ENCODE measurements around the gene LCK.

LCK gene

DNA sequence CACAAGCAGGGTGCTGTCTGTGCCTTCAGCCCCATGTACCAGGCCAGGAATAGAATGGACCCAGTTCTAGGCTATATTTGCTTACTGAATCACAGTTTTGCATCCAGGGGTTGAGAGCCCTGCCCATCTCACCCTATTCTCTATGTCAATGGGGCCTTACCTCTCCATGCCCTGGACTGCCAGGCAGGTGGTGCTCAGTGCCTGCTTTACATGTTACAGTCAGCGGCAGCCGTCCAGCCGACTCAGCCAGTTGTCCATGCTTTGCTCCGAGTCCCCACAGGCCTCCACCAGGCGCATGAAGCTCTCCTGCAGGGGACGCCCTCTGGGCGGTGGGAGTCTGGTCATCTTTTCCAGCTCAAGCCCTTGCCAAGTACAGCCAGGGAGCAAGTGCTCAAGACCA, 16.3 kb upstream of the LCK start:
- 100% methylated on average over 7 of the region's 7 CpGs for WGBS (ENCODE audit: insufficient coverage)
- no peak for DNase-seq
- peaks cover 0 to under 1% (median under 1%) of the 10 kb centered on the region in 4 experiments for H3K4me1 ChIP-seq (ENCODE audit: control extremely low read depth in 1 of 4, control insufficient read depth in 4 of 4, insufficient read depth in 4 of 4, low read length in 3 of 4)
- H3K27me3 ChIP-seq (replicated peaks in 2 of 5; ENCODE audit: control insufficient read depth in 4 of 5, insufficient read depth in 5 of 5, low read length in 4 of 5): peaks cover 0 to 2% (median 0%) of the 10 kb centered on the region in 5 experiments
- no peaks in the 10 kb centered on the region for H3K9me3 ChIP-seq (ENCODE audit: control extremely low read depth in 1 of 5, control insufficient read depth in 4 of 5, insufficient read depth in 2 of 5, low read depth in 1 of 5, low read length in 4 of 5)
- no peak overlapping the region for H3K27ac ChIP-seq (ENCODE audit: insufficient read depth in 1 of 2, low read depth in 1 of 2, low read length in 2 of 2, poor library complexity in 1 of 2, severe bottlenecking in 2 of 2)
- ChIA-PET CTCF (interaction anchor here (0.7 to 3.9 kb wide), 4 partner anchors 12 to 26 kb away, joined by 3 to 15 read pairs (median 3); partner anchors contain the start of genes EIF3I and TMEM234), POLR2A (no interaction called here)
- H3K36me3 ChIP-seq (ENCODE audit: control insufficient read depth in 4 of 4, insufficient read depth in 4 of 4, low read length in 3 of 4): peaks cover 5 to 23% (median 13%) of the 10 kb centered on the region in 4 experiments
- H3K4me3 ChIP-seq (ENCODE audit: control insufficient read depth in 1 of 7, extremely low read depth in 1 of 7, insufficient read depth in 4 of 7, low read depth in 2 of 7, low read length in 6 of 7): no peak overlapping the region

DNA sequence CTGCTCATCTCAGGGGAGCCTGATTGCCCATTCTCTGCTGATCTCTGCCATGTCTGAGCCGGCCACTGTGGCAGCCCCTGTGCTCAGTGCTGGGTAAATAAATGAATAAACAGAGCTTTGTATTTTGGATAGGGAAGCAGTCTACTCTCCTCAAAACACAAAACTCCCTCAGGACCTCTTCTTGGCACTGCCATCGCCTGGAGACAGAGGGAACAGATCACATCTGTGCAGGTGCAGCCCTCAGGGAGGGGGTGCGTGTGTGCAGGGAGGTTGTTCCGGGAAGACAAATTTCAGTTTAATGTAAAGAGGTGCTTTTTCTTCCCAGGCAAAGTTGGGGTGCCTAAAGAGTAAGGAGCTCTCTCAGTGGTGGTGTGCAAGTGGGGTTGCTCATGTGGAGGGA, 11.7 kb upstream of the LCK start:
- CTCF ChIA-PET: interaction anchor here (1.1 to 8.2 kb wide), 5 partner anchors 10 to 67 kb away, joined by 3 to 50 read pairs (median 7); no protein-coding TSS in a partner anchor
- H3K27ac ChIP-seq (ENCODE audit: insufficient read depth in 1 of 2, low read depth in 1 of 2, low read length in 2 of 2, poor library complexity in 1 of 2, severe bottlenecking in 2 of 2): no peak overlapping the region
- H3K4me1 ChIP-seq (ENCODE audit: control extremely low read depth in 1 of 4, control insufficient read depth in 4 of 4, insufficient read depth in 4 of 4, low read length in 3 of 4): peaks cover 0 to 25% (median 18%) of the 10 kb centered on the region in 4 experiments
- POLR2A ChIA-PET: no interaction called here
- H3K9me3 ChIP-seq (ENCODE audit: control extremely low read depth in 1 of 5, control insufficient read depth in 4 of 5, insufficient read depth in 2 of 5, low read depth in 1 of 5, low read length in 4 of 5): no peaks in the 10 kb centered on the region
- peaks cover 0 to 3% (median 0%) of the 10 kb centered on the region in 4 experiments for H3K36me3 ChIP-seq (ENCODE audit: control insufficient read depth in 4 of 4, insufficient read depth in 4 of 4, low read length in 3 of 4)
- no peak overlapping the region for H3K4me3 ChIP-seq (ENCODE audit: control insufficient read depth in 1 of 7, extremely low read depth in 1 of 7, insufficient read depth in 4 of 7, low read depth in 2 of 7, low read length in 6 of 7)
- peaks cover 0 to 5% (median 0%) of the 10 kb centered on the region in 5 experiments for H3K27me3 ChIP-seq (replicated peaks in 2 of 5; ENCODE audit: control insufficient read depth in 4 of 5, insufficient read depth in 5 of 5, low read length in 4 of 5)
- 93% methylated on average over 2 of the region's 4 CpGs for WGBS (ENCODE audit: insufficient coverage)
- no peak for DNase-seq

DNA sequence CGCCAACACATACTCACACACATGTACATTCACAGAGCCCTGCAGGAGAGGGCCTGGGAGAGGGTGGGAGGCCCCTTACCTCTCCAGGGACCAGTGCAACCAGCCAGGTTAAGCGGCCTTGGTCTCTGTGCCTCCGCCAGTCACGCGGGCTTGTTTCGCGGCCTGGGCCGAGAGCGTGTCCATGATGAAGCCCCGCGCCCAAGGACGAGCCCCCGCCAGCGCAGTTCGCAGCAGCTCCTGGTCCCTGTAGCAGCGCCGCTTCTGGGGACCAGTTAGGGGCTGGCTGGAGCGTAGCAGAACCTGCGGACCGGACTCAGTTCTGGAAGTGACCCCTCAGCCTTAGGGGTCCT, 11.3 kb upstream of the LCK start:
- peaks cover 0 to 25% (median 18%) of the 10 kb centered on the region in 4 experiments for H3K4me1 ChIP-seq (ENCODE audit: control extremely low read depth in 1 of 4, control insufficient read depth in 4 of 4, insufficient read depth in 4 of 4, low read length in 3 of 4)
- peak overlapping the region in 3 of 7 experiments; percentile 68 to 79 (median 77) for H3K4me3 ChIP-seq (ENCODE audit: control insufficient read depth in 1 of 7, extremely low read depth in 1 of 7, insufficient read depth in 4 of 7, low read depth in 2 of 7, low read length in 6 of 7)
- no peaks in the 10 kb centered on the region for H3K36me3 ChIP-seq (ENCODE audit: control insufficient read depth in 4 of 4, insufficient read depth in 4 of 4, low read length in 3 of 4)
- 98% methylated on average over 17 of the region's 20 CpGs for WGBS (ENCODE audit: insufficient coverage)
- ChIA-PET POLR2A (interaction anchor here (1.3 kb wide), 1 partner anchor 96 kb away, joined by 5 read pairs; the partner anchor contains the start of gene MARCKSL1), CTCF (interaction anchor here (1.1 to 8.2 kb wide), 10 partner anchors 9 to 67 kb away, joined by 3 to 50 read pairs (median 4); partner anchors contain the start of gene LCK)
- no peak for DNase-seq
- peaks cover 0 to 5% (median 0%) of the 10 kb centered on the region in 5 experiments for H3K27me3 ChIP-seq (replicated peaks in 2 of 5; ENCODE audit: control insufficient read depth in 4 of 5, insufficient read depth in 5 of 5, low read length in 4 of 5)
- H3K9me3 ChIP-seq (ENCODE audit: control extremely low read depth in 1 of 5, control insufficient read depth in 4 of 5, insufficient read depth in 2 of 5, low read depth in 1 of 5, low read length in 4 of 5): no peaks in the 10 kb centered on the region
- H3K27ac ChIP-seq (ENCODE audit: insufficient read depth in 1 of 2, low read depth in 1 of 2, low read length in 2 of 2, poor library complexity in 1 of 2, severe bottlenecking in 2 of 2): no peak overlapping the region

- H3K36me3 ChIP-seq (ENCODE audit: control insufficient read depth in 4 of 4, insufficient read depth in 4 of 4, low read length in 3 of 4): no peaks in the 10 kb centered on the region
- DNase-seq: peak; percentile 49 to 62 (median 54)
- ChIA-PET POLR2A (interaction anchor here (0.7 to 2.0 kb wide), 6 partner anchors 10 to 97 kb away, joined by 3 to 6 read pairs (median 4); partner anchors contain the start of gene MARCKSL1), CTCF (interaction anchor here (0.9 to 8.2 kb wide), 13 partner anchors 9 to 92 kb away, joined by 3 to 50 read pairs (median 4); partner anchors contain the start of gene LCK)
- under 1% methylated on average over 47 of the region's 62 CpGs for WGBS (ENCODE audit: insufficient coverage)
- no peak overlapping the region for H3K27ac ChIP-seq (ENCODE audit: insufficient read depth in 1 of 2, low read depth in 1 of 2, low read length in 2 of 2, poor library complexity in 1 of 2, severe bottlenecking in 2 of 2)
- H3K4me1 ChIP-seq (ENCODE audit: control extremely low read depth in 1 of 4, control insufficient read depth in 4 of 4, insufficient read depth in 4 of 4, low read length in 3 of 4): peaks cover 0 to 25% (median 18%) of the 10 kb centered on the region in 4 experiments
- no peaks in the 10 kb centered on the region for H3K9me3 ChIP-seq (ENCODE audit: control extremely low read depth in 1 of 5, control insufficient read depth in 4 of 5, insufficient read depth in 2 of 5, low read depth in 1 of 5, low read length in 4 of 5)
- H3K4me3 ChIP-seq (ENCODE audit: control insufficient read depth in 1 of 7, extremely low read depth in 1 of 7, insufficient read depth in 4 of 7, low read depth in 2 of 7, low read length in 6 of 7): peak overlapping the region; percentile 29 to 79 (median 65)
- H3K27me3 ChIP-seq (replicated peaks in 2 of 5; ENCODE audit: control insufficient read depth in 4 of 5, insufficient read depth in 5 of 5, low read length in 4 of 5): peaks cover 0 to 5% (median 0%) of the 10 kb centered on the region in 5 experiments
These were observed 10.7 kb upstream of the LCK start for GRCh38 chr1:32240140-32240951.

DNA sequence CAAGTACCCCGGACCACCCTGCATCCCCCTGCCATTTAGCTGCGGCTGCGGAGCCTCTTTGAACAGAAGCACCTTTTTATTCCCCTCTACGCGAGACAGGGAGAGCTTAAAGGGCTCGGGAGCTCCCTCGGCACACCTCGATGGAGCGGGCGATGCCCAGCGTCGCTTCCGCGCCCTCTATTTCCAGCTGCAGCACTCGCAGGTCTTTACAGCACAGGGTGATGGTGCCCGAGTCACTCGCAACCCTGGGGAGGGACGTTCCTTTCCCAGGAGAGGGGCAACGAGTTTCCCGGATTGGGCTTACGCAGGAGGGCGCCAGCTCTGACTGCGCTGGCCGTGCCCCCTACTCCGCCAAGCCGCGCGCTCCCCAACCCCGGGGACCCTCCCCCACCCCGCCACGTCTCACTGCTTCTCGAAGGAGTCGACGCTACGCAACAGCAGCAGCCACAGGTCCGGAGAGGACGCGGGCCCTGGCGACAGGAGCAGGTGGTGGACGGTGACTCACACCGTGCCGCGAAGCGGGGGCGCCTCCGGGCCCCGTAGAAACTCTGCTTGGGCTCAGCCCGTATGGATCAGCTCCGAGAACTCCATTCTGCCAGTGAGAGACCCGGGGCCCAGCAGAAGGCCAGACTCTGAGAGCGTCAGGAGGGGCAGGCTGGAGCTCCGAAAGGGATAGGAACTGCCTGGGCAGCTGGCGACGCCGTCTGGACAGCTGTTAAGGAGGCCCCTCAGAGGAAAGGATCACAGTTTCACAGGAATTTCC, 9.9 kb upstream of the LCK start:
- peak overlapping the region; percentile 29 to 79 (median 65) for H3K4me3 ChIP-seq (ENCODE audit: control insufficient read depth in 1 of 7, extremely low read depth in 1 of 7, insufficient read depth in 4 of 7, low read depth in 2 of 7, low read length in 6 of 7)
- no peaks in the 10 kb centered on the region for H3K36me3 ChIP-seq (ENCODE audit: control insufficient read depth in 4 of 4, insufficient read depth in 4 of 4, low read length in 3 of 4)
- H3K27ac ChIP-seq (ENCODE audit: insufficient read depth in 1 of 2, low read depth in 1 of 2, low read length in 2 of 2, poor library complexity in 1 of 2, severe bottlenecking in 2 of 2): peak overlapping the region in 1 of 2 experiments; percentile 49
- H3K9me3 ChIP-seq (ENCODE audit: control extremely low read depth in 1 of 5, control insufficient read depth in 4 of 5, insufficient read depth in 2 of 5, low read depth in 1 of 5, low read length in 4 of 5): no peaks in the 10 kb centered on the region
- H3K4me1 ChIP-seq (ENCODE audit: control extremely low read depth in 1 of 4, control insufficient read depth in 4 of 4, insufficient read depth in 4 of 4, low read length in 3 of 4): peaks cover 0 to 25% (median 19%) of the 10 kb centered on the region in 4 experiments
- ChIA-PET CTCF (interaction anchor here (0.9 to 8.2 kb wide), 14 partner anchors 8 to 91 kb away, joined by 3 to 50 read pairs (median 4); partner anchors contain the start of gene LCK), POLR2A (interaction anchor here (0.7 to 2.0 kb wide), 6 partner anchors 9 to 96 kb away, joined by 3 to 6 read pairs (median 4); partner anchors contain the start of gene MARCKSL1)
- under 1% methylated on average over 52 of the region's 55 CpGs for WGBS (ENCODE audit: insufficient coverage)
- DNase-seq: peak in 2 of 3 donors; percentile 73 to 84
- H3K27me3 ChIP-seq (replicated peaks in 2 of 5; ENCODE audit: control insufficient read depth in 4 of 5, insufficient read depth in 5 of 5, low read length in 4 of 5): peaks cover 0 to 5% (median 0%) of the 10 kb centered on the region in 5 experiments

- no peak overlapping the region for H3K4me3 ChIP-seq (ENCODE audit: control insufficient read depth in 1 of 7, extremely low read depth in 1 of 7, insufficient read depth in 4 of 7, low read depth in 2 of 7, low read length in 6 of 7)
- 23% methylated on average over 5 of the region's 7 CpGs for WGBS (ENCODE audit: insufficient coverage)
These were observed 8.7 kb upstream of the LCK start for GRCh38 chr1:32242341-32242851.

More at GRCh38 chr1:32242341-32242851, 8.7 kb upstream of the LCK start:
- ChIA-PET CTCF (interaction anchor here (1.2 to 8.2 kb wide), 5 partner anchors 11 to 82 kb away, joined by 3 to 50 read pairs (median 3); no protein-coding TSS in a partner anchor), POLR2A (interaction anchor here (0.6 to 2.0 kb wide), 3 partner anchors 14 to 49 kb away, joined by 3 to 5 read pairs (median 5); partner anchors contain the start of gene HDAC1)
- Histone ChIP-seq H3K27me3 (replicated peaks in 2 of 5; ENCODE audit: control insufficient read depth in 4 of 5, insufficient read depth in 5 of 5, low read length in 4 of 5) (peaks cover 0 to 5% (median 0%) of the 10 kb centered on the region in 5 experiments), H3K4me1 (ENCODE audit: control extremely low read depth in 1 of 4, control insufficient read depth in 4 of 4, insufficient read depth in 4 of 4, low read length in 3 of 4) (peaks cover 1 to 34% (median 28%) of the 10 kb centered on the region in 4 experiments), H3K36me3 (ENCODE audit: control insufficient read depth in 4 of 4, insufficient read depth in 4 of 4, low read length in 3 of 4) (no peaks in the 10 kb centered on the region), H3K27ac (ENCODE audit: insufficient read depth in 1 of 2, low read depth in 1 of 2, low read length in 2 of 2, poor library complexity in 1 of 2, severe bottlenecking in 2 of 2) (no peak overlapping the region), H3K9me3 (ENCODE audit: control extremely low read depth in 1 of 5, control insufficient read depth in 4 of 5, insufficient read depth in 2 of 5, low read depth in 1 of 5, low read length in 4 of 5) (no peaks in the 10 kb centered on the region)
- DNase-seq: peak in 2 of 3 donors; percentile 40 to 53

All from common myeloid progenitor, CD34-positive (primary cell).